Anterior cingulate cortex (tissue), 58 donors: Measurements from ENCODE around the gene COL25A1.
A peak's percentile ranks its signal among the peaks of the same experiment; 100 is the strongest.

Source experiments
- DNase-seq, 58 donors: peaks; one replicate each; lab custom pipeline; 2025; lab: John Stamatoyannopoulos, UW

Gene COL25A1

GRCh38 chr4:109302361-109303139, at the start of gene COL25A1:
COL25A1 (minus strand) TSS chr4:109302658.
- peak in 20 of 58 donors; percentile 1 to 54 (median 17) for DNase-seq

DNA sequence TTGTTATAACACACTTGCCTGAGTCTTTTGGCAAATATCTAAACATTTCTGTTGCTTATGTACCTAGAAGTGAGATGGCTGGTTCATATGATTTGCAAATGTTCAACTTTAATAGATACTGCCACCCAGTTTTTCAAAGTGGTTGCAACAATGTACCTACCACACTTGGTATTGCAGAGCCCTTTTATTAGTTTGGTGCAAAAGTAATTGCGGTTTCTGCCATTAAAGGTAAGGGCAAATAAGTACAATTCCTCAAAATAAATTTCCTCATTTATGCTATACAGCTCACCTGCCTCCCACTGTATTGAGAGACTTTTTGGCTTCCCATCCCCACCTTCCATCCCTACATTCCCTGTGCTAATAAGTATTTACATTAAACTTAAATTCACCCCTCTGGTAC, 47.7 kb upstream of the COL25A1 start:
- DNase-seq = no peak

- no peak for DNase-seq
Measured at GRCh38 chr4:109334129-109335105, 32.0 kb upstream of the COL25A1 start.

DNA sequence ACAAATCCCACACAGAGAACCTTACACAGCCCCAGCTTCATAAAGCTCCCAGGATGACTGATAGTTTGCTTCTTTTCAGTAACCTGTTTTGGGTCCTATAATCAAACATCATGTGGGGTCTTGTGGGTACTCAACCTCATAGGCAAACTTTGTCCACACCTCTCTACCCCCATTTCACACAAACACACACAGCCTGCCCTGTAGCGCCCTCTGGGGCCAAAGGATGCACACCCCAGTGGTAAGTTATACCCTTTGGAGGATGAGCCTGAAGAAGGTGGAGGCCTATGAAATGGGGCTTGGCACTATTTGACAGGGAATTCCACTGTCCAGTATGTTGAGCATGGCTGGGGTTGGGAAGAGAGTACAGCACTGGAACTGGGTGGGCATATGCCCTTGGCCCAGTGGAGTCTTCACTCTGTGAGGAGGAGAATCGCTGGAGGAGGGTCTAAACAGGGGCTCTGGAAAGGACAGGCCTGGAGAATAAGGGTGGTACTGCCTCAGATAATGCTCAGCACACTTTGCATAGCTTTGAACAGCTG, 30.5 kb upstream of the COL25A1 start:
- DNase-seq = no peak

- no peak for DNase-seq
Measured at GRCh38 chr4:109327641-109328040, 25.2 kb upstream of the COL25A1 start.

DNA sequence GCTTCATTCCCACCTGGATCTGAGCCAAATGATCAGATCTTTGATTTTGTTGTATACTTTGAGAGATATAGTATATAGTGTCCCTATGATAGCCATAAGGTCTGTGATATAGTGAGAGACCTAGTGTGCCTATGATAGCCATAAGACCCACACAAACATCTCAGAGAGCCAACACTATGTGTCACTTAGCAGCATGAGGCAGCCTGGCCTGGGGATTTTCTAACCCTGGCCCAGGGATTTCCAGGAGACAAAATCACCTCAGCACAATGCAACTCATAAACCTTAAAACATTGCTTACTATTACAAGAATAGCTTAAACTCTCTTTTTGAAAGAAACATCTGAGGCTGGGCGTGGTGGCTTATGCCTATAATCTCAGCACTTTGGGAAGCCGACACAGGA, 23.2 kb upstream of the COL25A1 start:
- no peak for DNase-seq

DNA sequence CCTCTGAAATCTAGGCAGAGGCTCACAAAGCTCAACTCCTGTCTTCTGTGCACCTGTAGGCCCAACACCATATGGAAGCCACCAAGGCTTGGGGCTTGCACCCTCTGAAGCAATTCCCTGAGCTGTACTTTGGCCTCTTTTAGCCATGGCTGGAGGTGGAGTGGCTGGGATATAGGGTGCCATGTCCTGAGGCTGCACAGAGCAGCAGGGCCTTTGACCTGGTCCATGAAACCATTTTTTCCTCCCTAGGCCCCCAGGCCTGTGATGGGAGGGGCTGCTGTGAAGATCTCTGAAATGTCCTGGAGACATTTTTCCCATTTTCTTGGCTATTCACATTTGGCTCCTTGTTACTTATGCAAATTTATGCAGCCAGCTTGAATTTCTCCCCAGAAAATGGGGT, 20.9 kb upstream of the COL25A1 start:
- DNase-seq = no peak

DNA sequence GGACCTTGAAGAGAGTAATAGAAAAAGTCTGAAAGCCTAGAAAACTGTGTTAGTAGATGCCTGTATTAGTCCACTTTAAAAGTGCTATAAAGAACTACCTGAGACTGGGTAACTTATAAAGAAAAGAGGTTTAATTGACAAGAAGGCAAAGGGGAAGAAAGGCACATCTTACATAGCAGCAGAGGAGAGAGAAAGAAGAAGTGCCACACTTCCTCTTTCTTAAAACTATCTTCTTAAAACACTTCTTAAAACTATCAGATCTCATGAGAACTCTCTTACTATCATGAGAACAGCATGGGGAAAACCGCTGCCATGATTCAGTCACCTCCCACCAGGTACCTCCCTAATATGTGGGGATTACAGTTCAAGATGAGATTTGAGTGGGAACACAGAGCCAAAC, 18.8 kb upstream of the COL25A1 start:
- DNase-seq = no peak

GRCh38 chr4:109319684-109320083, 17.2 kb upstream of the COL25A1 start:
- DNase-seq = no peak

GRCh38 chr4:109319156-109319555, 16.7 kb upstream of the COL25A1 start:
- DNase-seq = no peak

GRCh38 chr4:109315818-109316217, 13.4 kb upstream of the COL25A1 start:
- no peak for DNase-seq

DNA sequence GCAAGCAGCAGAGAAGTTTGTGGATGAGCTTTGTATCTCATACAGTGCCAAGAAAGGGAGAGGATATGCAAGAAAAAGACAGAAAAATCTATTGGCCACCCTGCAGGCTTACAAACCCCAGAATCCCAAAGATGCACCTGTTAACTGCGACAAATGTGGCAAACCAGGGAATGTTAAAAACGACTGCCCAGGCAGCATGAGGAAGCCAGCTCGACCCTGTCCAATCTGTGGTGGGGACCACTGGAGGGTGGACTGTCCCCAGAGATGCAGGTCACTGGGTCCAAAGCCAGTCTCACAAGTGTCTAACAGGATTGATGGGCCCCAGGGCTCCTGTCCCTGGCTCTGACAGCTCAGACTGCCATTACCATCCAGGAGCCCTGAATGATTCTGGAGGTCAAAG, 12.9 kb upstream of the COL25A1 start:
- no peak for DNase-seq

- DNase-seq = no peak
Measured at GRCh38 chr4:109313168-109314133, 11.0 kb upstream of the COL25A1 start.

DNA sequence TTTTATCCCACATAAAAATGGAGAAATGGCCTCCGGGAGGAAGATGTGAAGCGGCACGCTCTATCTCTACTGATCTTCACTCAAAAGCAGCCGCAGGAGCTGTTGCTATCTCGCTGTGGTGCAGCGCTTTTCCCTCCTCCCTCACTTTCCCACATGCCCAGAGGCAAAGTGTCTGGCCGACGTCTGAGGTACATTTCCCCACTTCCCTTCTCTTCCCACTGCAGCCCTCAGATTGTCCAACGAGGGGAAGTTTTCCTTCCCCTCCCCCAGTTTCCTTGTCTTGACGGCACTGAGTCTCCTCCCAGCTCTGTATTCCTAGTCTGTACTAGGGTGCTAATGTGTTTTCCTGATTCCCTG, 660 bp upstream of the COL25A1 start:
- DNase-seq = peak in 4 of 58 donors; percentile 2 to 33 (median 13)

- DNase-seq = peak in 1 of 58 donors; percentile 4
Measured at GRCh38 chr4:109301651-109302360, 652 bp downstream of the COL25A1 start.

GRCh38 chr4:109298279-109299010, 4.0 kb downstream of the COL25A1 start:
- DNase-seq = no peak

- no peak for DNase-seq
Measured at GRCh38 chr4:109296527-109296926, 5.9 kb downstream of the COL25A1 start.

DNA sequence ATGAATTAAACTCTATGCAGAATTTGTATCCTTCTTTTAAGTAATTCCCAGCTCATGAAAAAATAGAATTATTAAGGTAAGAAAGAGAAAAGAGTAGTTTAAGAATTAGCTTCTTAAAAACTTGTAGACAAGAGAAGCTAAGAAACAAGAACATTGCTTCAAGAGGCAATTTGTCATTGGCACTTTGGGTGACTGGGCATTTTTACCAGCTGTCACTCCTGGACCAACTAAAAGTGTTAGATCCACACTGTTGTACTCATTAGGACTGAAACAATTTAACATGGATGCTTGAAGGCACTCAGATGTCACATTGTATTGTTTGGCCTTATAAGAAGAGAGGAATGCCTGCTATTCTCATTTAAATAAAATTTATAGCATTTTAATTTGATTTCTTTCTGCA, 7.4 kb downstream of the COL25A1 start:
- DNase-seq = no peak
